ENCODE data around the gene P2RY13.

Gene P2RY13

GRCh38 chr3:151329363-151329762, at the start of gene P2RY13:
TSS of gene P2RY13 (minus strand) at chr3:151329549. CDS start at chr3:151329528, 21 bp downstream.
- DNase-seq (ENCODE audit: low read depth) = no peak
- H3K4me3 ChIP-seq (ENCODE audit: low read depth, low read length) = no peak within 1 kb of the TSS
- TF ChIP-seq POLR2A (IDR thresholded peaks at IDR 0.05; ENCODE audit: extremely low read depth, insufficient read length) (no peak), MAX (IDR thresholded peaks at IDR 0.05; ENCODE audit: low read depth, low read length) (no peak), MYC (IDR thresholded peaks at IDR 0.05; ENCODE audit: low read depth, low read length) (no peak)
- TF ChIP-seq, protein P1, sequence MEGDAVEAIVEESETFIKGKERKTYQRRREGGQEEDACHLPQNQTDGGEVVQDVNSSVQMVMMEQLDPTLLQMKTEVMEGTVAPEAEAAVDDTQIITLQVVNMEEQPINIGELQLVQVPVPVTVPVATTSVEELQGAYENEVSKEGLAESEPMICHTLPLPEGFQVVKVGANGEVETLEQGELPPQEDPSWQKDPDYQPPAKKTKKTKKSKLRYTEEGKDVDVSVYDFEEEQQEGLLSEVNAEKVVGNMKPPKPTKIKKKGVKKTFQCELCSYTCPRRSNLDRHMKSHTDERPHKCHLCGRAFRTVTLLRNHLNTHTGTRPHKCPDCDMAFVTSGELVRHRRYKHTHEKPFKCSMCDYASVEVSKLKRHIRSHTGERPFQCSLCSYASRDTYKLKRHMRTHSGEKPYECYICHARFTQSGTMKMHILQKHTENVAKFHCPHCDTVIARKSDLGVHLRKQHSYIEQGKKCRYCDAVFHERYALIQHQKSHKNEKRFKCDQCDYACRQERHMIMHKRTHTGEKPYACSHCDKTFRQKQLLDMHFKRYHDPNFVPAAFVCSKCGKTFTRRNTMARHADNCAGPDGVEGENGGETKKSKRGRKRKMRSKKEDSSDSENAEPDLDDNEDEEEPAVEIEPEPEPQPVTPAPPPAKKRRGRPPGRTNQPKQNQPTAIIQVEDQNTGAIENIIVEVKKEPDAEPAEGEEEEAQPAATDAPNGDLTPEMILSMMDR (IDR thresholded peaks at IDR 0.05; ENCODE audit: low read depth, low read length) = no peak

DNA sequence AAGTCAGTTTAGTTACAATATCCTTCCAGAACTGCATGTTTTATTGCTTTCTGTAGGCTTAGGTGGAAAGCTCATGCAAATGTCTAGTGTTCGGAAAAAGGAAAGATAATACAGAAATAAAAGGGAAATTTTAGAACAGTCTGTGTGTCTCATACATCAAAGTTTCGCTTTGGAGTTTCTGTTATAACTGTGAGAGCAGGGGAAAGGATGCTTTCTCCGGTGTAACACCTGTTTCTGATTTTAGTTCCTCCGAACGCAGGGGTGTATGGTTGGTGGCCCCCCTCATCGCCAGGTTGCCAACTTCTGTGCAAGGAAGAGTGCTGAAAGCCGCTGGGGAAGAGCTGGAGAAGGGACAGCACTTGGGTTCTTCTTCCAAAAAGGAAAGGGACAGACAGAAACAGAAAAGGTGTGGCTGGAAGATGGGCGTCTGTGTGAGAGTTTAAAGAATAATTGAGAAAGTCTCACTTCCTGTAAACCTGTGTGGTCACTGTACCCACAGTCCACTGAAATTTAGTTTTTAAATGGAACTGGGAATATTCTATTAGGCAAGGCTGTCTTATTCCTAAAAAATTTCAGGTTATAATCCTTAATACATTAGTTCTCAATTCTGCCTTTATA, 48.5 kb upstream of the P2RY13 start:
- no peak for TF ChIP-seq MAX (IDR thresholded peaks at IDR 0.05; ENCODE audit: low read depth, low read length)
- TF ChIP-seq, protein P1 (IDR thresholded peaks at IDR 0.05; ENCODE audit: low read depth, low read length) = no peak
- TF ChIP-seq POLR2A (IDR thresholded peaks at IDR 0.05; ENCODE audit: extremely low read depth, insufficient read length) = no peak
- no peak for TF ChIP-seq MYC (IDR thresholded peaks at IDR 0.05; ENCODE audit: low read depth, low read length)
- no peak for DNase-seq (ENCODE audit: low read depth)
- H3K4me3 ChIP-seq (ENCODE audit: low read depth, low read length) = no peak overlapping the region

GRCh38 chr3:151372063-151372820, 42.9 kb upstream of the P2RY13 start:
- no peak overlapping the region for H3K4me3 ChIP-seq (ENCODE audit: low read depth, low read length)
- DNase-seq (ENCODE audit: low read depth) = no peak
- TF ChIP-seq MYC (IDR thresholded peaks at IDR 0.05; ENCODE audit: low read depth, low read length) (no peak), MAX (IDR thresholded peaks at IDR 0.05; ENCODE audit: low read depth, low read length) (no peak), POLR2A (IDR thresholded peaks at IDR 0.05; ENCODE audit: extremely low read depth, insufficient read length) (no peak)
- TF ChIP-seq, protein P1 (IDR thresholded peaks at IDR 0.05; ENCODE audit: low read depth, low read length) = no peak

GRCh38 chr3:151371526-151371925, 42.2 kb upstream of the P2RY13 start:
- TF ChIP-seq MAX (IDR thresholded peaks at IDR 0.05; ENCODE audit: low read depth, low read length) = no peak
- TF ChIP-seq POLR2A (IDR thresholded peaks at IDR 0.05; ENCODE audit: extremely low read depth, insufficient read length) = no peak
- TF ChIP-seq, protein P1 (IDR thresholded peaks at IDR 0.05; ENCODE audit: low read depth, low read length) = no peak
- TF ChIP-seq MYC (IDR thresholded peaks at IDR 0.05; ENCODE audit: low read depth, low read length) = no peak
- DNase-seq (ENCODE audit: low read depth) = no peak
- H3K4me3 ChIP-seq (ENCODE audit: low read depth, low read length) = no peak overlapping the region

- DNase-seq (ENCODE audit: low read depth) = no peak
- no peak for TF ChIP-seq MYC (IDR thresholded peaks at IDR 0.05; ENCODE audit: low read depth, low read length)
Observed at GRCh38 chr3:151367448-151367847, 38.1 kb upstream of the P2RY13 start.

DNA sequence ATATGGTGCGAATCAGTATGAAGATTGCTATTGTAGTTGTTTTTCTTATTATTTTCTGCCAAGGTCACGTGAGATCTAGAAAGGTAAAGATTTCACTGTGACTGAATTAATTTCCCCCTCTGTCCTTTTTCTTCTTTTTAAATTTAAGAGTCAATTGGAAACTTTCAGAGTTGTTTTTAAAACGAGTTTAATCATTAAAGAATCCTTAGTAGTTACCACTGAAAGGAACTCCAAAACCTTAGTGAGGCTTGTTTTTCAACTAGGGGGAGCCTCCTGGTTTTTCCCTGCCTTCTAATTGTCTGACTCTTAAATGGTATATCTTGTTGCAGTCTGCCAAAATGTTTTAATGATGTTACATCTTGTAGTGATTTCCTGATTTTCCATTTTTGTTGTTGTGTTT, 37.6 kb upstream of the P2RY13 start:
- no peak overlapping the region for H3K4me3 ChIP-seq (ENCODE audit: low read depth, low read length)
- DNase-seq (ENCODE audit: low read depth) = no peak
- no peak for TF ChIP-seq MYC (IDR thresholded peaks at IDR 0.05; ENCODE audit: low read depth, low read length)
- TF ChIP-seq, protein P1 (IDR thresholded peaks at IDR 0.05; ENCODE audit: low read depth, low read length) = no peak
- no peak for TF ChIP-seq MAX (IDR thresholded peaks at IDR 0.05; ENCODE audit: low read depth, low read length)
- TF ChIP-seq POLR2A (IDR thresholded peaks at IDR 0.05; ENCODE audit: extremely low read depth, insufficient read length) = no peak

More at GRCh38 chr3:151367448-151367847, 38.1 kb upstream of the P2RY13 start:
- no peak overlapping the region for H3K4me3 ChIP-seq (ENCODE audit: low read depth, low read length)
